Transverse colon (tissue), 4 donors: ENCODE measurements around the gene YIPF7. TPM values are rescaled to one million over a fixed set of nuclear protein-coding genes. Genes with fewer than 3 reads are reported as not detected.

Experiments used
- DNase-seq: peaks from one replicate; pipeline ENCODE4 v3.0.0-alpha.2; 2019
- H3K27ac ChIP-seq, 4 donors: fragments of 200-600 bp; sonication (generic); 2 replicates each; pipeline ENCODE4 v1.5.1; 2016 to 2018; ENCODE audit warnings: inconsistent platforms in 4 of 4
- H3K27me3 ChIP-seq: fragments of 200-600 bp; sonication (generic); 2 replicates; pipeline ENCODE4 v1.5.1; 2017; ENCODE audit warnings: inconsistent platforms
- H3K36me3 ChIP-seq, 4 donors: fragments of 200-600 bp; sonication (generic); 2 replicates each; pipeline ENCODE4 v1.5.1; 2017 to 2019; ENCODE audit warnings: inconsistent platforms in 4 of 4
- H3K4me1 ChIP-seq, 4 donors: fragments of 200-600 bp; sonication (generic); 2 replicates each; pipeline ENCODE4 v1.5.1; 2017 to 2020; ENCODE audit warnings: inconsistent platforms in 4 of 4
- H3K4me3 ChIP-seq, 4 donors: fragments of 200-600 bp; sonication (generic); 1 replicate in 1 of 4; 2 replicates in 3 of 4; pipeline versions ENCODE4 v1.5.1 to v1.6.1; 2017 to 2019; ENCODE audit warnings: inconsistent platforms in 4 of 4
- H3K9me3 ChIP-seq, 2 donors: fragments of 200-600 bp; sonication (generic); 2 replicates each; pipeline ENCODE4 v1.5.1; 2017 to 2019; ENCODE audit warnings: inconsistent platforms in 2 of 2
- CTCF ChIP-seq, 5 experiments: fragments of 200-600 bp in 3 of 5; fragments of 450-650 bp in 2 of 5; sonication (generic) in 3 of 5; IDR thresholded peaks; 1 replicate in 2 of 5; 2 replicates in 3 of 5; pipeline ENCODE4 v1.5.1; 2016 to 2017; ENCODE audit warnings: antibody characterized with exemption in 5 of 5, inconsistent platforms in 3 of 5, mild to moderate bottlenecking in 2 of 5, moderate library complexity in 1 of 5
- EP300 ChIP-seq: sonication (generic); formaldehyde crosslinking; IDR thresholded peaks from one replicate; pipeline ENCODE4 v1.6.1; 2017; ENCODE audit warnings: antibody characterized with exemption, low read depth
- POLR2A ChIP-seq: fragments of 450-650 bp; IDR thresholded peaks from one replicate; pipeline ENCODE4 v1.6.1; 2016; ENCODE audit warnings: antibody characterized with exemption, mild to moderate bottlenecking, moderate library complexity
- POLR2AphosphoS5 ChIP-seq, 3 donors: sonication (generic); formaldehyde crosslinking; IDR thresholded peaks; one replicate each; pipeline ENCODE4 v1.6.1; 2016; ENCODE audit warnings: antibody characterized with exemption in 3 of 3
- WGBS, 2 donors: methylation state at CpG; one replicate each; pipeline ENCODE4 v1.1.5; 2018; ENCODE audit warnings: low coverage in 1 of 2; 5-methylcytosine and 5-hydroxymethylcytosine counted together
- in situ Hi-C, 4 donors: fragments of 200-750 bp; cut with MboI; loops; one replicate each; pipeline versions ENCODE4 v1.15.0 to v1.15.1; 2017; ENCODE audit warnings: low sequenced_read_pairs in 3 of 4, low pct_ligation_motif_present in 1 of 4, low pct_unique_long_range_greater_than_20kb in 1 of 4
- intact Hi-C: fragments of 100-400 bp; cut with DNase I; formaldehyde crosslinking; loops from one replicate; pipeline ENCODE4 v1.15.1; 2023; ENCODE audit warnings: low total_unique reads
- total RNA-seq, 4 donors: library from RNA; depleted of rRNA; stranded (reverse); fragments of >200 nt; gene quantifications; one replicate each; pipeline ENCODE4 v1.1.0, GENCODE V29; 2016

Gene YIPF7
- total RNA-seq: not detected

GRCh38 chr4:44651425-44651824 lies at the start of gene YIPF7:
TSS of gene YIPF7 (minus strand) at chr4:44651625. CDS start at chr4:44650100, 1,525 bp downstream.
- intact Hi-C loops (loop anchor here (5.0 kb wide), 1 partner anchor 1831 kb away; no protein-coding TSS in a partner anchor), in situ Hi-C loops (no loop called here)
- TF ChIP-seq EP300 (no peak), POLR2A (no peak), POLR2AphosphoS5 (IDR thresholded peaks at IDR 0.05) (no peak), CTCF (IDR thresholded peaks at IDR 0.05) (no peak)
- Histone ChIP-seq H3K4me3 (no peak within 1 kb of the TSS), H3K36me3 (no peaks in the 10 kb centered on the region), H3K27ac (no peak within 1 kb of the TSS), H3K27me3 (no peaks in the 10 kb centered on the region), H3K4me1 (no peaks in the 10 kb centered on the region), H3K9me3 (no peaks in the 10 kb centered on the region)
- 62 to 85% methylated on average over 1 of the region's 1 CpG for WGBS, 2 donors
- DNase-seq: no peak

DNA sequence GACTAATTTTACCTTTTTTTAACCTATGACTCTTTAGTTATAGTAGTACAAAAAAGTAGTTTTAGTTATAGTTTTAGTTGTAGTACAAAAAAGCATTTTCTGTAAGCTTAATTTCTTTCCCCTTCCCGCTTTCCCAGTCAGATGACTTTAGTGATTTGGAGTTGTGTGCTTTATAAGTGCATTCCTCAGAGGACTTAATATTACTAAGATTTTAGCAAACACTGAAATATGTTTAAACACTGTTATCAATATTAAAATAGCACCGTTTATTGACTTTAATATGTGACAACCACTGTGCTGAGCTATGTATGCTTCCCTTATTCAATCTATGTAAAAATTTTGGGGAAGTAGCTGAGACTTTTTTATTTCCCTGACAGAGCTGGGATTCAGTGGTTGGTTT lies 49.6 kb upstream of the YIPF7 start:
- DNase-seq: no peak
- H3K9me3 ChIP-seq: no peaks in the 10 kb centered on the region
- no peaks in the 10 kb centered on the region for H3K4me1 ChIP-seq
- no peak overlapping the region for H3K4me3 ChIP-seq
- TF ChIP-seq POLR2A: no peak
- TF ChIP-seq POLR2AphosphoS5 (IDR thresholded peaks at IDR 0.05): no peak
- no peak for TF ChIP-seq CTCF (IDR thresholded peaks at IDR 0.05)
- no peak for TF ChIP-seq EP300
- WGBS, 2 donors: 75 to 87% methylated on average over 2 of the region's 2 CpGs
- no peak overlapping the region for H3K27ac ChIP-seq
- in situ Hi-C loops: no loop called here
- H3K27me3 ChIP-seq: no peaks in the 10 kb centered on the region
- intact Hi-C loops: no loop called here
- peaks cover 0 to 52% (median 19%) of the 10 kb centered on the region in 4 donors for H3K36me3 ChIP-seq

- Histone ChIP-seq H3K27me3 (no peaks in the 10 kb centered on the region), H3K27ac (no peak overlapping the region), H3K9me3 (no peaks in the 10 kb centered on the region), H3K36me3 (peaks cover 0 to 54% (median 19%) of the 10 kb centered on the region in 4 donors), H3K4me3 (no peak overlapping the region), H3K4me1 (no peaks in the 10 kb centered on the region)
- DNase-seq: no peak
- intact Hi-C loops (no loop called here), in situ Hi-C loops (no loop called here)
- TF ChIP-seq POLR2A (no peak), POLR2AphosphoS5 (IDR thresholded peaks at IDR 0.05) (no peak), EP300 (no peak), CTCF (IDR thresholded peaks at IDR 0.05) (no peak)
- WGBS, 2 donors: 100% methylated on average over 1 of the region's 1 CpG; no CpG with 5 or more reads in 1 of the 2 donors
These were observed 49.0 kb upstream of the YIPF7 start for GRCh38 chr4:44700427-44700826.

DNA sequence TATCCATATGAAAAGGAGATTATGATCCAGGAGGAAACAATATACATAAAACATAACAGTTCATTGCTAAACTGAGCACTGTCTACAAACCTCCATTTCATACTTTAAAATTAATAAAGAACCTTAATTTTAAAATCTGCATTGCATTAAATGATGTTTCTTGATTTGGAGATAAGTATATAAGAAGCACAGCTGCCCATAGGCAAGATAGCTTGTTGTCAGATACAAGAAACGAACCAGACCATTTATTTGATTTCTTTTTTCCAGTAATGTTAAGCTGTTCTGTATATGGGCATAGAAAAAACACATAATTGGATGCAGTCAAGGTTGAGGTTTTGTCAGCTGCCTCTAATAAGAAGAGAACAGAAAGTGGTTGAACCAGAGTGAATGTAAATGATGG lies 33.2 kb upstream of the YIPF7 start:
- no peaks in the 10 kb centered on the region for H3K27me3 ChIP-seq
- no peak for TF ChIP-seq EP300
- no peak for TF ChIP-seq POLR2AphosphoS5 (IDR thresholded peaks at IDR 0.05)
- no peak for TF ChIP-seq CTCF (IDR thresholded peaks at IDR 0.05)
- TF ChIP-seq POLR2A: no peak
- H3K4me1 ChIP-seq: peaks cover under 1 to 16% (median 9%) of the 10 kb centered on the region in 4 donors
- intact Hi-C loops: no loop called here
- H3K36me3 ChIP-seq: peaks cover 0 to 61% (median 11%) of the 10 kb centered on the region in 4 donors
- no peak for DNase-seq
- H3K9me3 ChIP-seq: no peaks in the 10 kb centered on the region
- WGBS, 2 donors: 94 to 95% methylated on average over 1 of the region's 1 CpG
- in situ Hi-C loops: no loop called here
- no peak overlapping the region for H3K4me3 ChIP-seq
- no peak overlapping the region for H3K27ac ChIP-seq
